ENCODE results near the gene APOC1. TPM values are rescaled to one million over a fixed set of nuclear protein-coding genes. Genes with fewer than 3 reads are reported as not detected.

Gene APOC1
- total RNA-seq, 1 donor from 2014 or later: 0.79 TPM

- H3K4me3 ChIP-seq (ENCODE audit: low read depth, low read length): no peak overlapping the region
- no peak for TF ChIP-seq CTCF (IDR thresholded peaks at IDR 0.05; ENCODE audit: insufficient read depth, low read length, severe bottlenecking)
- DNase-seq (ENCODE audit: low read depth) (no peak), FAIRE-seq (no peak)
- peaks cover 37% of the 10 kb centered on the region for H3K36me3 ChIP-seq (ENCODE audit: control insufficient read depth, insufficient read depth, low read length)
- H3K27me3 ChIP-seq (ENCODE audit: control insufficient read depth, insufficient read depth, low read length): no peaks in the 10 kb centered on the region
Observed at GRCh38 chr19:44893332-44894051, 20.9 kb upstream of the APOC1 start.

GRCh38 chr19:44894052-44894400 is 20.4 kb upstream of the APOC1 start:
- FAIRE-seq: no peak
- TF ChIP-seq CTCF (IDR thresholded peaks at IDR 0.05; ENCODE audit: insufficient read depth, low read length, severe bottlenecking): no peak
- peaks cover 37% of the 10 kb centered on the region for H3K36me3 ChIP-seq (ENCODE audit: control insufficient read depth, insufficient read depth, low read length)
- no peak for DNase-seq (ENCODE audit: low read depth)
- H3K27me3 ChIP-seq (ENCODE audit: control insufficient read depth, insufficient read depth, low read length): no peaks in the 10 kb centered on the region
- no peak overlapping the region for H3K4me3 ChIP-seq (ENCODE audit: low read depth, low read length)

- no peaks in the 10 kb centered on the region for H3K27me3 ChIP-seq (ENCODE audit: control insufficient read depth, insufficient read depth, low read length)
- no peak overlapping the region for H3K4me3 ChIP-seq (ENCODE audit: low read depth, low read length)
- DNase-seq (ENCODE audit: low read depth) (no peak), FAIRE-seq (no peak)
- peaks cover 40% of the 10 kb centered on the region for H3K36me3 ChIP-seq (ENCODE audit: control insufficient read depth, insufficient read depth, low read length)
- TF ChIP-seq CTCF (IDR thresholded peaks at IDR 0.05; ENCODE audit: insufficient read depth, low read length, severe bottlenecking): no peak
Observed at GRCh38 chr19:44894946-44895345, 19.5 kb upstream of the APOC1 start.

- TF ChIP-seq CTCF (IDR thresholded peaks at IDR 0.05; ENCODE audit: insufficient read depth, low read length, severe bottlenecking): no peak
- no peak for FAIRE-seq
Observed at GRCh38 chr19:44897835-44898234, 16.6 kb upstream of the APOC1 start.

GRCh38 chr19:44900328-44901244 is 13.8 kb upstream of the APOC1 start:
- no peaks in the 10 kb centered on the region for H3K27me3 ChIP-seq (ENCODE audit: control insufficient read depth, insufficient read depth, low read length)
- H3K4me3 ChIP-seq (ENCODE audit: low read depth, low read length): no peak overlapping the region
- FAIRE-seq: no peak
- DNase-seq (ENCODE audit: low read depth): no peak
- no peak for TF ChIP-seq CTCF (IDR thresholded peaks at IDR 0.05; ENCODE audit: insufficient read depth, low read length, severe bottlenecking)
- H3K36me3 ChIP-seq (ENCODE audit: control insufficient read depth, insufficient read depth, low read length): peaks cover 32% of the 10 kb centered on the region

More at GRCh38 chr19:44897835-44898234, 16.6 kb upstream of the APOC1 start:
- no peak for DNase-seq (ENCODE audit: low read depth)
- no peak overlapping the region for H3K4me3 ChIP-seq (ENCODE audit: low read depth, low read length)
- no peaks in the 10 kb centered on the region for H3K27me3 ChIP-seq (ENCODE audit: control insufficient read depth, insufficient read depth, low read length)
- peaks cover 47% of the 10 kb centered on the region for H3K36me3 ChIP-seq (ENCODE audit: control insufficient read depth, insufficient read depth, low read length)

All from bronchial epithelial cell (primary cell).